ENCODE measurements around the gene NRARP. TPM values are rescaled to one million over a fixed set of nuclear protein-coding genes. Genes with fewer than 3 reads are reported as not detected.

Gene NRARP
- total RNA-seq, 1 donor from 2014 or later, result 2.2 TPM

- no peak for TF ChIP-seq CTCF (conservative IDR thresholded peaks at IDR 0.05; ENCODE audit: low read depth, low read length)
- DNase-seq (ENCODE audit: low read depth), result no peak
- no peak overlapping the region for H3K4me3 ChIP-seq (ENCODE audit: low read depth, low read length)
These were observed 2.9 kb downstream of the NRARP start for GRCh38 chr9:137299203-137299565.

GRCh38 chr9:137298401-137299202 lies 3.5 kb downstream of the NRARP start:
- no peak for DNase-seq (ENCODE audit: low read depth)
- no peak overlapping the region for H3K4me3 ChIP-seq (ENCODE audit: low read depth, low read length)
- TF ChIP-seq CTCF (conservative IDR thresholded peaks at IDR 0.05; ENCODE audit: low read depth, low read length), result no peak

- H3K4me3 ChIP-seq (ENCODE audit: low read depth, low read length), result no peak overlapping the region
- DNase-seq (ENCODE audit: low read depth), result no peak
- TF ChIP-seq CTCF (conservative IDR thresholded peaks at IDR 0.05; ENCODE audit: low read depth, low read length), result no peak
These were observed 4.1 kb downstream of the NRARP start for GRCh38 chr9:137297966-137298365.

GRCh38 chr9:137296670-137297664 lies 5.1 kb downstream of the NRARP start:
- no peak for TF ChIP-seq CTCF (conservative IDR thresholded peaks at IDR 0.05; ENCODE audit: low read depth, low read length)
- no peak overlapping the region for H3K4me3 ChIP-seq (ENCODE audit: low read depth, low read length)
- DNase-seq (ENCODE audit: low read depth), result no peak

GRCh38 chr9:137295849-137296669 lies 6.0 kb downstream of the NRARP start:
- TF ChIP-seq CTCF (conservative IDR thresholded peaks at IDR 0.05; ENCODE audit: low read depth, low read length), result no peak
- H3K4me3 ChIP-seq (ENCODE audit: low read depth, low read length), result peak overlapping the region; percentile 16

GRCh38 chr9:137295238-137295811 lies 6.7 kb downstream of the NRARP start:
- H3K4me3 ChIP-seq (ENCODE audit: low read depth, low read length), result peak overlapping the region; percentile 16

More at GRCh38 chr9:137295849-137296669, 6.0 kb downstream of the NRARP start:
- no peak for DNase-seq (ENCODE audit: low read depth)

More at GRCh38 chr9:137295238-137295811, 6.7 kb downstream of the NRARP start:
- TF ChIP-seq CTCF (conservative IDR thresholded peaks at IDR 0.05; ENCODE audit: low read depth, low read length), result peak; percentile 30
- no peak for DNase-seq (ENCODE audit: low read depth)
